ENCODE measurements around the gene ERC2. TPM values are rescaled to one million over a fixed set of nuclear protein-coding genes. Genes with fewer than 3 reads are reported as not detected.

ERC2 gene
- polyA plus RNA-seq, 2 of the 4 experiments (the other 2 are of a cell fraction) = 0.16 TPM; not detected in 1

DNA sequence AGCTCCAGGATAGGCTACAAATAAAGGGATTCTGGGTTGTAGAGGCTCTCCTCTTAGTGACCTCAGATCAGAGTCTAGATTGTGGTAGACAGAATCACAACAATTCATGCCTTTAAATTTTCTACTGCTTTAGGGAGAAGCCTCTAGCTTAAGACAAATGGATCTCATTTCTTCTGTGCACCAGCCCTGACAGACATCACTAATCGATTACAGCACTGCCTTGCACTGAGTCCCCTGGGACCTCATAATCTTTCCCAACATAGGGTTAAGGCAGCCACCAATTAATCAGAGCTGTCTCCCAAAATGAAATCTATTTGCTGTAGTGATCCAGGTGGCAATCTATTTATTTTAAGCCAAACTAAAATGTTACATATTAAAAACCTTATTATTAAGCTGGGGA lies 544.6 kb downstream of the ERC2 start:
- no peak for FAIRE-seq
- CTCF ChIA-PET = no interaction called here

DNA sequence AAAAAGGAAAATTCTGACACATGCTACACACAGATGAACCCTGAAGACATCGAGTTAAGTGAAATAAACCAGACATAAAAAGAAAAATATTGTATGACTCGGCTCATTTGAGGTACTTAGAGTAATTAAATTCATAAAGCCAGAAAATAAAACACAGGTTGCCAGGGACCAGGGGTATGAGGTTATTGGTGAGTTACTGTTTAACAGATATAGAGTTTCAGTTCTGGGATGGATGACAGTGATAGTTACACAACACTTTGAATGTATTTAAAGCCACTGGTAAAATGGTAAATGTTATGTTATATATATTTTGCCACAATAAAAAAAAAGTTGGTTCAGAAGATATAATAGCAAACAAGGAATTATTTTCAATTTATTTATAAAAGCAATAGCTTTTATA lies 545.1 kb downstream of the ERC2 start:
- ATAC-seq (no peak), DNase-seq (ENCODE audit: low read depth in 1 of 2, low spot score in 1 of 2) (no peak), FAIRE-seq (no peak)
- no peaks in the 10 kb centered on the region for H3K9me3 ChIP-seq
- CTCF ChIA-PET = no interaction called here
- no peak overlapping the region for H3K4me2 ChIP-seq
- H3K27ac ChIP-seq = no peak overlapping the region
- TF ChIP-seq RCOR1 (IDR thresholded peaks at IDR 0.05; ENCODE audit: low read depth, low read length) (no peak), KDM1A (IDR thresholded peaks at IDR 0.05; ENCODE audit: low read depth) (no peak), CHD4 (IDR thresholded peaks at IDR 0.05; ENCODE audit: borderline replicate concordance) (no peak), RFX5 (IDR thresholded peaks at IDR 0.05) (no peak), NFE2L2 (conservative IDR thresholded peaks at IDR 0.05; ENCODE audit: low read length) (no peak), ZFP36 (IDR thresholded peaks at IDR 0.05; ENCODE audit: borderline replicate concordance, partially characterized antibody) (no peak)
- TF ChIP-seq, protein P1, sequence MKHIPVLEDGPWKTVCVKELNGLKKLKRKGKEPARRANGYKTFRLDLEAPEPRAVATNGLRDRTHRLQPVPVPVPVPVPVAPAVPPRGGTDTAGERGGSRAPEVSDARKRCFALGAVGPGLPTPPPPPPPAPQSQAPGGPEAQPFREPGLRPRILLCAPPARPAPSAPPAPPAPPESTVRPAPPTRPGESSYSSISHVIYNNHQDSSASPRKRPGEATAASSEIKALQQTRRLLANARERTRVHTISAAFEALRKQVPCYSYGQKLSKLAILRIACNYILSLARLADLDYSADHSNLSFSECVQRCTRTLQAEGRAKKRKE (CRISPR knock-in tag; IDR thresholded peaks at IDR 0.05; ENCODE audit: low read depth) = no peak
- TF ChIP-seq, protein P2, sequence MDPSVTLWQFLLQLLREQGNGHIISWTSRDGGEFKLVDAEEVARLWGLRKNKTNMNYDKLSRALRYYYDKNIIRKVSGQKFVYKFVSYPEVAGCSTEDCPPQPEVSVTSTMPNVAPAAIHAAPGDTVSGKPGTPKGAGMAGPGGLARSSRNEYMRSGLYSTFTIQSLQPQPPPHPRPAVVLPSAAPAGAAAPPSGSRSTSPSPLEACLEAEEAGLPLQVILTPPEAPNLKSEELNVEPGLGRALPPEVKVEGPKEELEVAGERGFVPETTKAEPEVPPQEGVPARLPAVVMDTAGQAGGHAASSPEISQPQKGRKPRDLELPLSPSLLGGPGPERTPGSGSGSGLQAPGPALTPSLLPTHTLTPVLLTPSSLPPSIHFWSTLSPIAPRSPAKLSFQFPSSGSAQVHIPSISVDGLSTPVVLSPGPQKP (IDR thresholded peaks at IDR 0.05; ENCODE audit: low read depth, low read length) = no peak
- TF ChIP-seq, protein P3, sequence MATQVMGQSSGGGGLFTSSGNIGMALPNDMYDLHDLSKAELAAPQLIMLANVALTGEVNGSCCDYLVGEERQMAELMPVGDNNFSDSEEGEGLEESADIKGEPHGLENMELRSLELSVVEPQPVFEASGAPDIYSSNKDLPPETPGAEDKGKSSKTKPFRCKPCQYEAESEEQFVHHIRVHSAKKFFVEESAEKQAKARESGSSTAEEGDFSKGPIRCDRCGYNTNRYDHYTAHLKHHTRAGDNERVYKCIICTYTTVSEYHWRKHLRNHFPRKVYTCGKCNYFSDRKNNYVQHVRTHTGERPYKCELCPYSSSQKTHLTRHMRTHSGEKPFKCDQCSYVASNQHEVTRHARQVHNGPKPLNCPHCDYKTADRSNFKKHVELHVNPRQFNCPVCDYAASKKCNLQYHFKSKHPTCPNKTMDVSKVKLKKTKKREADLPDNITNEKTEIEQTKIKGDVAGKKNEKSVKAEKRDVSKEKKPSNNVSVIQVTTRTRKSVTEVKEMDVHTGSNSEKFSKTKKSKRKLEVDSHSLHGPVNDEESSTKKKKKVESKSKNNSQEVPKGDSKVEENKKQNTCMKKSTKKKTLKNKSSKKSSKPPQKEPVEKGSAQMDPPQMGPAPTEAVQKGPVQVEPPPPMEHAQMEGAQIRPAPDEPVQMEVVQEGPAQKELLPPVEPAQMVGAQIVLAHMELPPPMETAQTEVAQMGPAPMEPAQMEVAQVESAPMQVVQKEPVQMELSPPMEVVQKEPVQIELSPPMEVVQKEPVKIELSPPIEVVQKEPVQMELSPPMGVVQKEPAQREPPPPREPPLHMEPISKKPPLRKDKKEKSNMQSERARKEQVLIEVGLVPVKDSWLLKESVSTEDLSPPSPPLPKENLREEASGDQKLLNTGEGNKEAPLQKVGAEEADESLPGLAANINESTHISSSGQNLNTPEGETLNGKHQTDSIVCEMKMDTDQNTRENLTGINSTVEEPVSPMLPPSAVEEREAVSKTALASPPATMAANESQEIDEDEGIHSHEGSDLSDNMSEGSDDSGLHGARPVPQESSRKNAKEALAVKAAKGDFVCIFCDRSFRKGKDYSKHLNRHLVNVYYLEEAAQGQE (IDR thresholded peaks at IDR 0.05) = no peak
- TF ChIP-seq, protein P4, sequence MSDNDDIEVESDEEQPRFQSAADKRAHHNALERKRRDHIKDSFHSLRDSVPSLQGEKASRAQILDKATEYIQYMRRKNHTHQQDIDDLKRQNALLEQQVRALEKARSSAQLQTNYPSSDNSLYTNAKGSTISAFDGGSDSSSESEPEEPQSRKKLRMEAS (IDR thresholded peaks at IDR 0.05) = no peak
- POLR2A ChIA-PET = no interaction called here
- no peak overlapping the region for H3K4me3 ChIP-seq
- no peaks in the 10 kb centered on the region for H3K4me1 ChIP-seq
- WGBS (ENCODE audit: missing lambda C conversion rate) = 2% methylated on average over 2 of the region's 2 CpGs

More for the DNA sequence above, 544.6 kb downstream of the ERC2 start:
- no peak for ATAC-seq
- H3K4me1 ChIP-seq = no peaks in the 10 kb centered on the region
- POLR2A ChIA-PET = no interaction called here
- no peaks in the 10 kb centered on the region for H3K9me3 ChIP-seq
- no peak for DNase-seq (ENCODE audit: low read depth in 1 of 2, low spot score in 1 of 2)
- no peak overlapping the region for H3K27ac ChIP-seq
- 0% methylated on average over 1 of the region's 1 CpG for WGBS (ENCODE audit: missing lambda C conversion rate)
- no peak overlapping the region for H3K4me2 ChIP-seq
- H3K4me3 ChIP-seq = no peak overlapping the region
- no peak for TF ChIP-seq HOXB5 (CRISPR knock-in tag; IDR thresholded peaks at IDR 0.05)
- no peak for TF ChIP-seq KDM1A (IDR thresholded peaks at IDR 0.05; ENCODE audit: low read depth)
- no peak for TF ChIP-seq CHD2 (IDR thresholded peaks at IDR 0.05; ENCODE audit: low read length, partially characterized antibody)

DNA sequence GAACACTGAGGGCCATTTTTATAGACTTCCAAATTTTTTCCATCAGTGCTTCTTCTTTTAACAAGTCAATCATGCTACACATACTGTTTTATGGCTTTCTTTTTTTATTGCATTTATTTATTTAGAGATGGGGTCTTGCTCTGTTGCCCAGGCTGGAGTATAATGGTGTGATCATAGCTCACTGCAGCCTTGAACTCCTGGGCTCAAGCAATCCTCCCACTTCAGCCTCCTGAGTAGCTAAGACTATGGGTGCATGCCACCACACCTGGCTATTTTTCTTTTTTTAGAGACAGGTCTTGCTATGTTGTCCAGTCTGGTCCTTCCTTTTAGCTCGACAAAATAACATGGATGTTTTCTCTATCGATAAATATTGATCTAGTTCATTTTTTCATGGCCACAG lies 555.4 kb downstream of the ERC2 start:
- no peaks in the 10 kb centered on the region for H3K4me1 ChIP-seq
- no peaks in the 10 kb centered on the region for H3K9me3 ChIP-seq
- DNase-seq (ENCODE audit: low read depth in 1 of 2, low spot score in 1 of 2) (no peak), ATAC-seq (no peak), FAIRE-seq (no peak)
- ChIA-PET CTCF (no interaction called here), POLR2A (no interaction called here)
- 41% methylated on average over 2 of the region's 2 CpGs for WGBS (ENCODE audit: missing lambda C conversion rate)
- H3K27ac ChIP-seq = no peak overlapping the region
- no peak overlapping the region for H3K4me2 ChIP-seq
- H3K4me3 ChIP-seq = no peak overlapping the region
- no peak for TF ChIP-seq FOSB (CRISPR knock-in tag; IDR thresholded peaks at IDR 0.05)
- TF ChIP-seq, protein P5, sequence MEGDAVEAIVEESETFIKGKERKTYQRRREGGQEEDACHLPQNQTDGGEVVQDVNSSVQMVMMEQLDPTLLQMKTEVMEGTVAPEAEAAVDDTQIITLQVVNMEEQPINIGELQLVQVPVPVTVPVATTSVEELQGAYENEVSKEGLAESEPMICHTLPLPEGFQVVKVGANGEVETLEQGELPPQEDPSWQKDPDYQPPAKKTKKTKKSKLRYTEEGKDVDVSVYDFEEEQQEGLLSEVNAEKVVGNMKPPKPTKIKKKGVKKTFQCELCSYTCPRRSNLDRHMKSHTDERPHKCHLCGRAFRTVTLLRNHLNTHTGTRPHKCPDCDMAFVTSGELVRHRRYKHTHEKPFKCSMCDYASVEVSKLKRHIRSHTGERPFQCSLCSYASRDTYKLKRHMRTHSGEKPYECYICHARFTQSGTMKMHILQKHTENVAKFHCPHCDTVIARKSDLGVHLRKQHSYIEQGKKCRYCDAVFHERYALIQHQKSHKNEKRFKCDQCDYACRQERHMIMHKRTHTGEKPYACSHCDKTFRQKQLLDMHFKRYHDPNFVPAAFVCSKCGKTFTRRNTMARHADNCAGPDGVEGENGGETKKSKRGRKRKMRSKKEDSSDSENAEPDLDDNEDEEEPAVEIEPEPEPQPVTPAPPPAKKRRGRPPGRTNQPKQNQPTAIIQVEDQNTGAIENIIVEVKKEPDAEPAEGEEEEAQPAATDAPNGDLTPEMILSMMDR (IDR thresholded peaks at IDR 0.05) = no peak
- TF ChIP-seq MAFK (IDR thresholded peaks at IDR 0.05; ENCODE audit: partially characterized antibody) = no peak
- TF ChIP-seq CEBPB (IDR thresholded peaks at IDR 0.05) = no peak
- no peak for TF ChIP-seq ZNF302 (CRISPR knock-in tag; IDR thresholded peaks at IDR 0.05)
- TF ChIP-seq POLR2A (IDR thresholded peaks at IDR 0.05; ENCODE audit: low read length) = no peak
- TF ChIP-seq SREBF2 (IDR thresholded peaks at IDR 0.05) = no peak
- TF ChIP-seq, protein P6, sequence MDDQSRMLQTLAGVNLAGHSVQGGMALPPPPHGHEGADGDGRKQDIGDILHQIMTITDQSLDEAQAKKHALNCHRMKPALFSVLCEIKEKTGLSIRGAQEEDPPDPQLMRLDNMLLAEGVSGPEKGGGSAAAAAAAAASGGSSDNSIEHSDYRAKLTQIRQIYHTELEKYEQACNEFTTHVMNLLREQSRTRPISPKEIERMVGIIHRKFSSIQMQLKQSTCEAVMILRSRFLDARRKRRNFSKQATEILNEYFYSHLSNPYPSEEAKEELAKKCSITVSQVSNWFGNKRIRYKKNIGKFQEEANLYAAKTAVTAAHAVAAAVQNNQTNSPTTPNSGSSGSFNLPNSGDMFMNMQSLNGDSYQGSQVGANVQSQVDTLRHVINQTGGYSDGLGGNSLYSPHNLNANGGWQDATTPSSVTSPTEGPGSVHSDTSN (IDR thresholded peaks at IDR 0.05) = no peak
- no peak for TF ChIP-seq KDM5A (IDR thresholded peaks at IDR 0.05)
- no peak for TF ChIP-seq NR3C1 (IDR thresholded peaks at IDR 0.05)
- TF ChIP-seq ZFP36 (IDR thresholded peaks at IDR 0.05; ENCODE audit: borderline replicate concordance, partially characterized antibody) = no peak
- TF ChIP-seq, protein P4 (IDR thresholded peaks at IDR 0.05) = no peak
- TF ChIP-seq RNF2 (IDR thresholded peaks at IDR 0.05; ENCODE audit: borderline replicate concordance, low read depth) = no peak
- TF ChIP-seq, protein P7, sequence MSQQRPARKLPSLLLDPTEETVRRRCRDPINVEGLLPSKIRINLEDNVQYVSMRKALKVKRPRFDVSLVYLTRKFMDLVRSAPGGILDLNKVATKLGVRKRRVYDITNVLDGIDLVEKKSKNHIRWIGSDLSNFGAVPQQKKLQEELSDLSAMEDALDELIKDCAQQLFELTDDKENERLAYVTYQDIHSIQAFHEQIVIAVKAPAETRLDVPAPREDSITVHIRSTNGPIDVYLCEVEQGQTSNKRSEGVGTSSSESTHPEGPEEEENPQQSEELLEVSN (IDR thresholded peaks at IDR 0.05; ENCODE audit: borderline replicate concordance, low read depth) = no peak
- TF ChIP-seq MYC (IDR thresholded peaks at IDR 0.05; ENCODE audit: borderline replicate concordance, low read length) = no peak
- TF ChIP-seq HEYL (CRISPR knock-in tag; IDR thresholded peaks at IDR 0.05) = no peak
